NCI-H82 treated with DMSO at 0.1 percent for 48 hours (cell line): ENCODE results near the gene GCNT1.
A peak's percentile ranks its signal among the peaks of the same experiment; 100 is the strongest.
"Not testable (repeated sequence)": the region's sequence is repeated elsewhere in the genome, so short reads cannot be mapped to it uniquely, and the experiment has no call there.

ENCODE experiments used
- DNase-seq: peaks from one replicate; lab custom pipeline; 2025; ENCODE audit not compliant: unreplicated experiment; lab: John Stamatoyannopoulos, UW

Gene GCNT1

GRCh38 chr9:76458903-76459693, at the start of gene GCNT1:
GCNT1 (plus strand) TSS chr9:76459182; CDS start chr9:76502382, 43,200 bp downstream.
- peak; percentile 52 for DNase-seq

GRCh38 chr9:76412638-76413037, 46.3 kb upstream of the GCNT1 start:
- no peak for DNase-seq

GRCh38 chr9:76413658-76414057, 45.3 kb upstream of the GCNT1 start:
- no peak for DNase-seq

- DNase-seq = no peak
These were observed 44.3 kb upstream of the GCNT1 start for GRCh38 chr9:76414661-76415060.

- no peak for DNase-seq
These were observed 43.8 kb upstream of the GCNT1 start for GRCh38 chr9:76415154-76415553.

- DNase-seq = no peak
These were observed 43.3 kb upstream of the GCNT1 start for GRCh38 chr9:76415731-76416130.

- no peak for DNase-seq
These were observed 41.6 kb upstream of the GCNT1 start for GRCh38 chr9:76417394-76417793.

- no peak for DNase-seq
These were observed 39.1 kb upstream of the GCNT1 start for GRCh38 chr9:76419782-76420380.

- DNase-seq = no peak
These were observed 35.5 kb upstream of the GCNT1 start for GRCh38 chr9:76423216-76424177.

- DNase-seq = no peak
These were observed 34.5 kb upstream of the GCNT1 start for GRCh38 chr9:76424491-76424890.

- DNase-seq = no peak
These were observed 33.1 kb upstream of the GCNT1 start for GRCh38 chr9:76425677-76426453.

GRCh38 chr9:76426807-76427419, 32.1 kb upstream of the GCNT1 start:
- no peak for DNase-seq

GRCh38 chr9:76431601-76432000, 27.4 kb upstream of the GCNT1 start:
- no peak for DNase-seq

GRCh38 chr9:76433406-76433805, 25.6 kb upstream of the GCNT1 start:
- DNase-seq = no peak

GRCh38 chr9:76433836-76434235, 25.1 kb upstream of the GCNT1 start:
- DNase-seq = no peak

- not testable (repeated sequence) for DNase-seq
These were observed 24.1 kb upstream of the GCNT1 start for GRCh38 chr9:76434897-76435296.

- not testable (repeated sequence) for DNase-seq
These were observed 21.8 kb upstream of the GCNT1 start for GRCh38 chr9:76437017-76437699.

- no peak for DNase-seq
These were observed 20.0 kb upstream of the GCNT1 start for GRCh38 chr9:76438841-76439588.
